ENCODE measurements around the gene IGF2BP2. TPM values are rescaled to one million over a fixed set of nuclear protein-coding genes. Genes with fewer than 3 reads are reported as not detected.
"Not testable (repeated sequence)": the region's sequence is repeated elsewhere in the genome, so short reads cannot be mapped to it uniquely, and the experiment has no call there.

The IGF2BP2 gene
- total RNA-seq, 4 donors from 2014 or later = 12.4 to 45.7 (median 15.9) TPM

DNA sequence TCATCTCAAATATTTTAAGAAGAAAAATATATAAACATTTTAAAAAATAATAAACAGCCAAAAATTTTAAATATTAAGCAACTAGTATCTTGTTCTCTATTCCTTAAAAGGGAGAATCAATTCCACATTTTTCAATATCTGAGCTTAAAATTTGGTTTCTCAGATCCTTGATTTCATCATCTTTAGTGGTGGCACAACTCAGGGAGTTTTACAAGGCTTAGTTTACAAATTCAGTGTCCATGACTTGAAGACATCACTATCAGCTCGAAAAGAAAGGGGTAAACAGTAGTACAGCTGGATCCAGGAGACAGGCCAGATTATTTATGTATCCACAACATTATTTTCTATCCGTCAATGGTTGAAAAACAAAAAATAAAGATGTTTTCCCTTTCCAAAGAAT is 11.6 kb downstream of the IGF2BP2 start:
- TF ChIP-seq POLR2A (IDR thresholded peaks at IDR 0.05) = no peak
- TF ChIP-seq, protein P1, sequence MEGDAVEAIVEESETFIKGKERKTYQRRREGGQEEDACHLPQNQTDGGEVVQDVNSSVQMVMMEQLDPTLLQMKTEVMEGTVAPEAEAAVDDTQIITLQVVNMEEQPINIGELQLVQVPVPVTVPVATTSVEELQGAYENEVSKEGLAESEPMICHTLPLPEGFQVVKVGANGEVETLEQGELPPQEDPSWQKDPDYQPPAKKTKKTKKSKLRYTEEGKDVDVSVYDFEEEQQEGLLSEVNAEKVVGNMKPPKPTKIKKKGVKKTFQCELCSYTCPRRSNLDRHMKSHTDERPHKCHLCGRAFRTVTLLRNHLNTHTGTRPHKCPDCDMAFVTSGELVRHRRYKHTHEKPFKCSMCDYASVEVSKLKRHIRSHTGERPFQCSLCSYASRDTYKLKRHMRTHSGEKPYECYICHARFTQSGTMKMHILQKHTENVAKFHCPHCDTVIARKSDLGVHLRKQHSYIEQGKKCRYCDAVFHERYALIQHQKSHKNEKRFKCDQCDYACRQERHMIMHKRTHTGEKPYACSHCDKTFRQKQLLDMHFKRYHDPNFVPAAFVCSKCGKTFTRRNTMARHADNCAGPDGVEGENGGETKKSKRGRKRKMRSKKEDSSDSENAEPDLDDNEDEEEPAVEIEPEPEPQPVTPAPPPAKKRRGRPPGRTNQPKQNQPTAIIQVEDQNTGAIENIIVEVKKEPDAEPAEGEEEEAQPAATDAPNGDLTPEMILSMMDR (IDR thresholded peaks at IDR 0.05) = no peak
- Histone ChIP-seq H3K27me3 (no peaks in the 10 kb centered on the region), H3K4me1 (peaks cover 0 to 3% of the 10 kb centered on the region in 2 donors), H3K36me3 (no peaks in the 10 kb centered on the region), H3K9me3 (no peaks in the 10 kb centered on the region), H3K27ac (no peak overlapping the region), H3K4me3 (replicated peaks in 1 of 3) (no peak overlapping the region)
- DNase-seq = no peak
- 93 to 97% methylated on average over 2 of the region's 2 CpGs for WGBS, 2 donors
- intact Hi-C loops (cut with DNase I) = no loop called here

DNA sequence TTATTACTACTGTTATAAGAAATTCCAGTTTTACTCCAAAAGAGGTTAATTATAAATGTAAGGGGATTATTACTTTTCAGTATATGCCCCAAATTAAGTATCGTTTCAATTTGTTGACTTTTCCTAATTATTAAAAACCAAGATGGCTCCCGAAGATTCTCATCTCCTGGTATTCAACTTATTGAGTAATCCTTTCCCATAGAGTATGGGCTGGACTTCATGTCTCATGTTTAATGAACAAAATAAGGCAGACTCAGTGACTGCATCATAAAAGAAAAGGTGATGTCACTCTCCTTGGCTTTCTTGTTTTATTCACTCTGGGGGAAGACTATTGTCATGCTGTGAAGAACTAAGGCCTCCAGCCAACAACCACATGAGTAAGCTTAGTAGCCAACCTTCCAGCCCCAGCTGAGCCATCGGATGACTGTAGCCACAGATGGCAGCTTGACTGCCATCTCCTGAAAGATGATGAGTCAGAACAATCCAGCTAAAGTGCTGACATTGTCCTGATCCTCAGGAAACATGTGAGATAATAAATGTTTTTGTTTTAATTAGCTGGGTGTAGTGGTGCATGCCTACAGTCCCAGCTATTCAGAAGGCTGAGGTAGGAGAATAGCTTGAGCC is 17.3 kb downstream of the IGF2BP2 start:
- TF ChIP-seq POLR2A (IDR thresholded peaks at IDR 0.05) = no peak
- TF ChIP-seq, protein P1 (IDR thresholded peaks at IDR 0.05) = no peak
- H3K9me3 ChIP-seq = no peaks in the 10 kb centered on the region
- intact Hi-C loops (cut with DNase I) = no loop called here
- peaks cover 0 to 3% of the 10 kb centered on the region in 2 donors for H3K4me1 ChIP-seq
- 85 to 95% methylated on average over 3 of the region's 3 CpGs for WGBS, 2 donors
- no peak overlapping the region for H3K4me3 ChIP-seq (replicated peaks in 1 of 3)
- H3K27ac ChIP-seq = no peak overlapping the region
- DNase-seq = no peak
- no peaks in the 10 kb centered on the region for H3K36me3 ChIP-seq
- no peaks in the 10 kb centered on the region for H3K27me3 ChIP-seq

DNA sequence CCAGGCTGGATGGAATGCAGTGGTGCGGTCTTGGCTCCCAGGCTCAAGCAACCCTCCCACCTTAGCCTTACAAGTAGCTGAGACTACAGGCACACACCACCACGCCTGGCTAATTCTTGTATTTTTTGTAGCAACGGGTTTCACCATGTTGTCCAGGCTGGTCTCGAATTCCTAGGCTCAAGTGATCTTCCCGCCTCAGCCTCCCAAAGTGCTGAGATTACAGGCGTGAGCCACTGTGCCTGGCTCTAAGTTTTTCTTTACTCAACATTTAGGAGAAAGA is 26.1 kb downstream of the IGF2BP2 start:
- peak; percentile 64 to 70 for DNase-seq
- H3K27me3 ChIP-seq; H3K9me3 ChIP-seq; H3K36me3 ChIP-seq; intact Hi-C loops (cut with DNase I); H3K4me3 ChIP-seq (replicated peaks in 1 of 3): not testable (repeated sequence)
- H3K4me1 ChIP-seq = peaks cover 17 to 21% of the 10 kb centered on the region in 2 donors
- H3K27ac ChIP-seq = peak overlapping the region in 2 of 3 donors; percentile 14 to 63
- 43 to 45% methylated on average over 6 of the region's 6 CpGs for WGBS, 2 donors

DNA sequence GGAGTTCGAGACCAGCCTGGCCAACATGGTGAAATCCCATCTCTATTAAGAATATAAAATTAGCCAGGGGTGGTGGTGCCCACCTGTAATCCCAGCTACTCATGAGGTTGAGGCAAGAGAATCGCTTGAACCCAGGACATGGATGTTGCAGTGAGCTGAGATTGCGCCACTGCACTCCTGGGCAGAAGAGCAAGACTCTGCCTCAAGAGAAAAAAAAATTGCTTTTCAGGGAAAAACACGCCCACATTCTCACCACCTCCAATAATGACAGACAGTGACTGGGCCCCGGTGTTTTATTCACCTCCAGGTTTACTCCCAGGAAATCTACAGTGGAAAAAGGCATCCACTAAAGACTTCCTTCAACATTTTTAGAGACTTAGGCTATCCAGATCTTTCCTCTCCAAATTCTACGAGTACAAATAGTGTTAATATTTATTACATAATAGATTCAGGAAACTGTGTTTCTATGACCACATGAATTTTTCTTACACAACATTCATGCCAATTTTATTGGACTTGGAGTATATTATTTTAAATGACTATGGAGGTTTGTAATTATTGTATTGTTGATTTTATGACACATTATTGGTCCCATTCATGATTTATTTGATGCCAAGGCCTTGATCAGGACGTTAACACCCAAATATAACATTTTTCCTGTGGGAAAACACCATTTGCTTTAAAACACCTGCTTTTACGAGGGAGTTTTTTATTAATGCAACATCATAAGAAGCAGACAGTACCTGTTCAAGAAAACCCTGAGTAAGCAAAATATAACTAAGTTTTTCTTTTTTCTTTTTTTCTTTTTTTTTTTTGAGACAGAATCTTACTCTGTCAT is 26.6 kb downstream of the IGF2BP2 start:
- Histone ChIP-seq H3K27ac (peak overlapping the region; percentile 57 to 92 (median 78)), H3K27me3 (no peaks in the 10 kb centered on the region), H3K36me3 (no peaks in the 10 kb centered on the region), H3K4me3 (replicated peaks in 1 of 3) (no peak overlapping the region), H3K4me1 (peaks cover 17 to 21% of the 10 kb centered on the region in 2 donors), H3K9me3 (no peaks in the 10 kb centered on the region)
- 82 to 87% methylated on average over 8 of the region's 8 CpGs for WGBS, 2 donors
- TF ChIP-seq, protein P1 (IDR thresholded peaks at IDR 0.05) = no peak
- no peak for TF ChIP-seq POLR2A (IDR thresholded peaks at IDR 0.05)
- no peak for DNase-seq
- intact Hi-C loops (cut with DNase I) = no loop called here

- 46 to 57% methylated on average over 8 of the region's 8 CpGs for WGBS, 2 donors
These were observed 27.5 kb downstream of the IGF2BP2 start for GRCh38 chr3:185797108-185797881.

More at GRCh38 chr3:185797108-185797881, 27.5 kb downstream of the IGF2BP2 start:
- Histone ChIP-seq H3K27me3 (no peaks in the 10 kb centered on the region), H3K9me3 (no peaks in the 10 kb centered on the region), H3K4me3 (replicated peaks in 1 of 3) (no peak overlapping the region), H3K36me3 (no peaks in the 10 kb centered on the region), H3K27ac (peak overlapping the region; percentile 57 to 92 (median 78)), H3K4me1 (peaks cover 17 to 21% of the 10 kb centered on the region in 2 donors)
- DNase-seq = peak; percentile 40 to 41
- intact Hi-C loops (cut with DNase I) = no loop called here
- TF ChIP-seq POLR2A (IDR thresholded peaks at IDR 0.05) = no peak
- TF ChIP-seq, protein P1 (IDR thresholded peaks at IDR 0.05) = no peak
